HUES6 (cell line): ENCODE data around the gene AGPAT2.

Experiments
- H3K27ac ChIP-seq: 2 replicates; pipeline ENCODE4 v1.7.0; 2013; ENCODE audit warnings: low read depth, mild to moderate bottlenecking, low read length, inconsistent platforms
- H3K27me3 ChIP-seq: 2 replicates; pipeline ENCODE4 v1.6.1; 2013; ENCODE audit warnings: low read length; ENCODE audit not compliant: control insufficient read depth, insufficient read depth
- H3K36me3 ChIP-seq: 2 replicates; pipeline ENCODE4 v1.6.1; 2013; ENCODE audit warnings: low read length; ENCODE audit not compliant: control insufficient read depth, insufficient read depth
- H3K4me1 ChIP-seq: 2 replicates; pipeline ENCODE4 v1.6.1; 2013; ENCODE audit warnings: low read length; ENCODE audit not compliant: control insufficient read depth, insufficient read depth
- H3K4me3 ChIP-seq: 2 replicates; pipeline ENCODE4 v1.5.1; 2013; ENCODE audit warnings: low read depth, low read length
- H3K9ac ChIP-seq: one replicate; pipeline ENCODE4 v1.6.1; 2013; ENCODE audit warnings: mild to moderate bottlenecking, low read length
- H3K9me3 ChIP-seq: 2 replicates; pipeline ENCODE4 v1.6.1; 2013; ENCODE audit warnings: low read depth, low read length; ENCODE audit not compliant: control insufficient read depth, insufficient read depth

The AGPAT2 gene

GRCh38 chr9:136646827-136647711 is 40.2 kb downstream of the AGPAT2 start:
- H3K4me1 ChIP-seq = peaks cover 22% of the 10 kb centered on the region; the same call in 1 of the 2 replicates
- no peak overlapping the region for H3K27ac ChIP-seq
- no peaks in the 10 kb centered on the region for H3K36me3 ChIP-seq
- peaks cover 15% of the 10 kb centered on the region for H3K27me3 ChIP-seq
- H3K9me3 ChIP-seq = no peaks in the 10 kb centered on the region
- H3K9ac ChIP-seq = no peak overlapping the region
- H3K4me3 ChIP-seq = no peak overlapping the region

GRCh38 chr9:136645903-136646754 is 41.1 kb downstream of the AGPAT2 start:
- Histone ChIP-seq H3K4me1 (peaks cover 22% of the 10 kb centered on the region; the same call in 1 of the 2 replicates), H3K27ac (no peak overlapping the region), H3K27me3 (peaks cover 15% of the 10 kb centered on the region), H3K36me3 (no peaks in the 10 kb centered on the region), H3K9ac (no peak overlapping the region), H3K4me3 (no peak overlapping the region), H3K9me3 (no peaks in the 10 kb centered on the region)

- no peak overlapping the region for H3K27ac ChIP-seq
- no peak overlapping the region for H3K4me3 ChIP-seq
- H3K36me3 ChIP-seq = no peaks in the 10 kb centered on the region
- no peak overlapping the region for H3K9ac ChIP-seq
- H3K4me1 ChIP-seq = peaks cover 22% of the 10 kb centered on the region; the same call in 1 of the 2 replicates
- no peaks in the 10 kb centered on the region for H3K9me3 ChIP-seq
- peaks cover 15% of the 10 kb centered on the region for H3K27me3 ChIP-seq
Measured at GRCh38 chr9:136645352-136645902, 41.8 kb downstream of the AGPAT2 start.

GRCh38 chr9:136644593-136645351 is 42.5 kb downstream of the AGPAT2 start:
- Histone ChIP-seq H3K4me1 (peaks cover 22% of the 10 kb centered on the region; the same call in 1 of the 2 replicates), H3K27me3 (peaks cover 15% of the 10 kb centered on the region), H3K9me3 (no peaks in the 10 kb centered on the region), H3K27ac (no peak overlapping the region), H3K9ac (no peak overlapping the region), H3K36me3 (no peaks in the 10 kb centered on the region), H3K4me3 (0 out of 2 replicates have a peak overlapping the region, but pooled peaks have one; percentile 12)

GRCh38 chr9:136644343-136644592 is 43.0 kb downstream of the AGPAT2 start:
- Histone ChIP-seq H3K9me3 (no peaks in the 10 kb centered on the region), H3K9ac (peak overlapping the region; percentile 19), H3K27me3 (peaks cover 15% of the 10 kb centered on the region), H3K27ac (no peak overlapping the region), H3K4me3 (peak overlapping the region; percentile 12; the same call in 1 of the 2 replicates), H3K4me1 (peaks cover 22% of the 10 kb centered on the region; the same call in 1 of the 2 replicates), H3K36me3 (no peaks in the 10 kb centered on the region)

GRCh38 chr9:136643596-136644342 is 43.5 kb downstream of the AGPAT2 start:
- no peak overlapping the region for H3K27ac ChIP-seq
- H3K4me3 ChIP-seq = peak overlapping the region; percentile 12; the same call in 1 of the 2 replicates
- no peaks in the 10 kb centered on the region for H3K9me3 ChIP-seq
- H3K4me1 ChIP-seq = peaks cover 22% of the 10 kb centered on the region; the same call in 1 of the 2 replicates
- no peaks in the 10 kb centered on the region for H3K36me3 ChIP-seq
- H3K27me3 ChIP-seq = peaks cover 15% of the 10 kb centered on the region
- peak overlapping the region; percentile 19 for H3K9ac ChIP-seq

GRCh38 chr9:136642439-136642921 is 44.8 kb downstream of the AGPAT2 start:
- Histone ChIP-seq H3K4me1 (peaks cover 22% of the 10 kb centered on the region; the same call in 1 of the 2 replicates), H3K27ac (no peak overlapping the region)

GRCh38 chr9:136640171-136641111 is 46.8 kb downstream of the AGPAT2 start:
- Histone ChIP-seq H3K9ac (no peak overlapping the region), H3K27ac (no peak overlapping the region), H3K4me1 (peaks cover 11% of the 10 kb centered on the region; the same call in 1 of the 2 replicates)

More at GRCh38 chr9:136642439-136642921, 44.8 kb downstream of the AGPAT2 start:
- peaks cover 15% of the 10 kb centered on the region for H3K27me3 ChIP-seq
- no peak overlapping the region for H3K4me3 ChIP-seq
- H3K9me3 ChIP-seq = no peaks in the 10 kb centered on the region
- H3K9ac ChIP-seq = no peak overlapping the region
- no peaks in the 10 kb centered on the region for H3K36me3 ChIP-seq

GRCh38 chr9:136634904-136635303 is 52.4 kb downstream of the AGPAT2 start:
- Histone ChIP-seq H3K4me1 (peaks cover 3% of the 10 kb centered on the region; the same call in 1 of the 2 replicates), H3K36me3 (no peaks in the 10 kb centered on the region), H3K9me3 (no peaks in the 10 kb centered on the region; the same call in 1 of the 2 replicates), H3K9ac (no peak overlapping the region), H3K4me3 (no peak overlapping the region), H3K27me3 (no peaks in the 10 kb centered on the region; the same call in 1 of the 2 replicates), H3K27ac (no peak overlapping the region)

More at GRCh38 chr9:136640171-136641111, 46.8 kb downstream of the AGPAT2 start:
- Histone ChIP-seq H3K27me3 (peaks cover 15% of the 10 kb centered on the region), H3K4me3 (no peak overlapping the region), H3K9me3 (no peaks in the 10 kb centered on the region), H3K36me3 (no peaks in the 10 kb centered on the region)
